GM12878 (cell line): ENCODE data around the gene RDH12. TPM values are rescaled to one million over a fixed set of nuclear protein-coding genes. Genes with fewer than 3 reads are reported as not detected.

Source experiments
- ATAC-seq: fragments of 200-7000 bp; cut with Tn5 transposase; 3 replicates; pipeline ENCODE4 v1.9.1; 2020; ENCODE audit warnings: mild to moderate bottlenecking, moderate library complexity
- BruUV-seq: library from RNA; stranded (reverse); fragments of 400-500 nt; replicated peaks from 2 replicates; lab custom pipeline; 2021; lab: Mats Ljungman, UMichigan
- CTCF ChIA-PET: fragments of 300-600 bp; sonication (Branson Sonifier 250); formaldehyde crosslinking; extraction: SDS; loops from one replicate; lab custom pipeline; 2021; ENCODE audit warnings: inconsistent platforms; lab: Yijun Ruan, JAX
- POLR2A ChIA-PET: fragments of 350-600 bp; formaldehyde crosslinking; extraction: SDS; loops from one replicate; lab custom pipeline; 2021; ENCODE audit warnings: inconsistent platforms; lab: Charles Lee
- RAD21 ChIA-PET: fragments of 300-600 bp; sonication (Branson Sonifier 250); formaldehyde crosslinking; loops from one replicate; lab custom pipeline; 2023; ENCODE audit warnings: antibody characterized with exemption; ENCODE audit not compliant: unreplicated experiment; lab: Charles Lee
- SMC1A ChIA-PET: fragments of 300-600 bp; sonication (Branson Sonifier 250); formaldehyde crosslinking; loops from one replicate; lab custom pipeline; 2023; ENCODE audit not compliant: unreplicated experiment, uncharacterized antibody; lab: Charles Lee
- DNase-seq: peaks from one replicate; pipeline ENCODE4 v3.0.0-alpha.2; 2011; ENCODE audit warnings: low read depth, low spot score
- FAIRE-seq: peaks from 3 replicates; lab custom pipeline; 2011; peaks lifted over from hg19 to GRCh38; lab: Jason Lieb, UNC
- H2AFZ ChIP-seq: 2 replicates; pipeline ENCODE4 v1.6.0; 2011; ENCODE audit warnings: low read depth, low read length, control low read depth; ENCODE audit not compliant: control insufficient read depth
- H3K27ac ChIP-seq: 2 replicates; pipeline ENCODE4 v1.5.1; 2011; ENCODE audit warnings: control low read depth; ENCODE audit not compliant: control insufficient read depth, insufficient read depth
- H3K27me3 ChIP-seq, 2 experiments: replicated peaks in 1 of 2; 2 replicates each; pipeline versions ENCODE4 v1.6.0 to v1.6.1; 2011; ENCODE audit warnings: low read length in 1 of 2; ENCODE audit not compliant: control insufficient read depth in 2 of 2, insufficient read depth in 2 of 2
- H3K36me3 ChIP-seq, 2 experiments: 2 replicates each; pipeline ENCODE4 v1.5.1; 2011; ENCODE audit warnings: low read length in 1 of 2; ENCODE audit not compliant: control insufficient read depth in 2 of 2, insufficient read depth in 2 of 2
- H3K4me1 ChIP-seq: 2 replicates; pipeline ENCODE4 v1.6.1; 2011; ENCODE audit warnings: mild to moderate bottlenecking, low read length, moderate library complexity, mixed read lengths; ENCODE audit not compliant: control insufficient read depth, insufficient read depth
- H3K4me2 ChIP-seq: 2 replicates; pipeline ENCODE4 v1.6.0; 2011; ENCODE audit warnings: control low read depth; ENCODE audit not compliant: control insufficient read depth, insufficient read depth
- H3K4me3 ChIP-seq: fragments of 200-600 bp; sonication (generic); 2 replicates; pipeline ENCODE4 v1.5.1; 2016
- H3K79me2 ChIP-seq: 2 replicates; pipeline ENCODE4 v1.6.0; 2011; ENCODE audit warnings: low read length; ENCODE audit not compliant: control insufficient read depth, insufficient read depth
- H3K9ac ChIP-seq: 2 replicates; pipeline ENCODE4 v1.8.0; 2011; ENCODE audit warnings: low read length, control low read depth, mixed read lengths; ENCODE audit not compliant: control insufficient read depth, insufficient read depth
- H3K9me3 ChIP-seq: replicated peaks from 3 replicates; pipeline ENCODE4 v1.5.1; 2011; ENCODE audit warnings: mild to moderate bottlenecking, low read length; ENCODE audit not compliant: control insufficient read depth, insufficient read depth
- H4K20me1 ChIP-seq: 2 replicates; pipeline ENCODE4 v1.6.0; 2011; ENCODE audit not compliant: control insufficient read depth, insufficient read depth
- ASH2L ChIP-seq: fragments of 300-600, 200-600 bp; sonication (generic); IDR thresholded peaks from 2 replicates; pipeline ENCODE4 v1.6.1; 2017; ENCODE audit warnings: low read depth, mild to moderate bottlenecking, borderline replicate concordance
- EZH2 ChIP-seq: IDR thresholded peaks from 2 replicates; pipeline ENCODE4 v1.6.1; 2012; ENCODE audit warnings: low read depth, mild to moderate bottlenecking, control low read depth, inconsistent platforms, low read length, borderline replicate concordance; ENCODE audit not compliant: control insufficient read depth
- IKZF1 ChIP-seq: fragments of 450-650 bp; conservative IDR thresholded peaks from 2 replicates; pipeline ENCODE4 v1.6.1; 2017; ENCODE audit warnings: antibody characterized with exemption, mild to moderate bottlenecking
- JUND ChIP-seq: IDR thresholded peaks from 2 replicates; pipeline ENCODE4 v1.6.1; 2012; ENCODE audit warnings: low read depth, mild to moderate bottlenecking, low read length, improper control_type of control experiment, moderate library complexity
- MXI1 ChIP-seq: fragments of 150-350 bp; IDR thresholded peaks from 2 replicates; pipeline ENCODE4 v1.6.1; 2011; ENCODE audit warnings: low read depth, mild to moderate bottlenecking, inconsistent platforms, low read length, improper control_type of control experiment
- POLR2AphosphoS2 ChIP-seq: IDR thresholded peaks from 2 replicates; pipeline ENCODE4 v1.6.1; 2011; ENCODE audit warnings: low read depth, mild to moderate bottlenecking, low read length, improper control_type of control experiment, moderate library complexity
- WRNIP1 ChIP-seq: IDR thresholded peaks from 2 replicates; pipeline ENCODE4 v1.6.1; 2011; ENCODE audit warnings: low read depth, low read length, improper control_type of control experiment, borderline replicate concordance
- ZNF24 ChIP-seq: fragments of 450-650 bp; IDR thresholded peaks from 2 replicates; pipeline ENCODE4 v1.6.1; 2017; ENCODE audit warnings: antibody characterized with exemption, mild to moderate bottlenecking
- ZNF274 ChIP-seq: IDR thresholded peaks from one replicate; pipeline ENCODE4 v1.8.0; 2011; ENCODE audit not compliant: insufficient read length, insufficient read depth
- ZNF622 ChIP-seq: fragments of 450-650 bp; IDR thresholded peaks from 2 replicates; pipeline ENCODE4 v1.6.1; 2017; ENCODE audit warnings: mild to moderate bottlenecking, inconsistent platforms
- WGBS: methylation state at CpG from one replicate; pipeline ENCODE4 v1.1.6; 2016; ENCODE audit warnings: low lambda C conversion rate; ENCODE audit not compliant: insufficient replicate concordance, insufficient coverage; ENCODE audit errors: missing lambda C conversion rate; 5-methylcytosine and 5-hydroxymethylcytosine counted together
- in situ Hi-C: fragments of 300-500 bp; cut with MboI; formaldehyde crosslinking; loops from 9 replicates; pipeline ENCODE4 v1.14.3; 2018; ENCODE audit warnings: mixed read lengths
- intact Hi-C: fragments of 100-400 bp; cut with micrococcal nuclease; formaldehyde crosslinking; loops from one replicate; pipeline ENCODE4 v1.14.2; 2022; ENCODE audit not compliant: unreplicated experiment
- polyA plus RNA-seq, 11 experiments: library from polyadenylated mRNA; depleted of rRNA in 4 of 11; unstranded in 6 of 11; stranded (reverse) in 5 of 11; fragments of >200 nt; fragmentation: Nextera tagmentation in 4 of 11; fragmentation: Illumina TruSeq in 1 of 11; extraction: Ambion mirVana in 4 of 11; extraction: Trizol in 1 of 11; gene quantifications; 1 replicate in 1 of 11; 2 replicates in 10 of 11; pipeline versions ENCODE4 v1.2.1 to v1.2.3, GENCODE V29; 2011 to 2016; ENCODE audit warnings: inconsistent platforms in 2 of 11, missing spikeins in 2 of 11, low read depth in 1 of 11
- total RNA-seq, 4 experiments: library from RNA; depleted of rRNA in 3 of 4; stranded (reverse); fragments of >200 nt in 3 of 4; fragmentation: Illumina TruSeq in 1 of 4; extraction: Trizol in 1 of 4; gene quantifications; 2 replicates each; pipeline versions ENCODE4 v1.2.1 to v1.2.3, GENCODE V29; 2013 to 2021
- TF ChIP-seq, protein P1 (sequence below): IDR thresholded peaks from 2 replicates; pipeline ENCODE4 v1.6.1; 2012; ENCODE audit warnings: low read depth, low read length, improper control_type of control experiment
- TF ChIP-seq, protein P2 (sequence below): IDR thresholded peaks from 2 replicates; pipeline ENCODE4 v1.6.1; 2011; ENCODE audit warnings: low read depth, mild to moderate bottlenecking, low read length, moderate library complexity, borderline replicate concordance; ENCODE audit errors: extremely low read depth
- TF ChIP-seq, protein P3 (sequence below): IDR thresholded peaks from 2 replicates; pipeline ENCODE4 v1.6.1; 2012; ENCODE audit warnings: mild to moderate bottlenecking, low read depth, low read length

The RDH12 gene
- total and polyA plus RNA-seq, 10 of the 15 experiments (the other 5 are each of a cell fraction or from before 2014, with no cell fraction given): not detected

DNA sequence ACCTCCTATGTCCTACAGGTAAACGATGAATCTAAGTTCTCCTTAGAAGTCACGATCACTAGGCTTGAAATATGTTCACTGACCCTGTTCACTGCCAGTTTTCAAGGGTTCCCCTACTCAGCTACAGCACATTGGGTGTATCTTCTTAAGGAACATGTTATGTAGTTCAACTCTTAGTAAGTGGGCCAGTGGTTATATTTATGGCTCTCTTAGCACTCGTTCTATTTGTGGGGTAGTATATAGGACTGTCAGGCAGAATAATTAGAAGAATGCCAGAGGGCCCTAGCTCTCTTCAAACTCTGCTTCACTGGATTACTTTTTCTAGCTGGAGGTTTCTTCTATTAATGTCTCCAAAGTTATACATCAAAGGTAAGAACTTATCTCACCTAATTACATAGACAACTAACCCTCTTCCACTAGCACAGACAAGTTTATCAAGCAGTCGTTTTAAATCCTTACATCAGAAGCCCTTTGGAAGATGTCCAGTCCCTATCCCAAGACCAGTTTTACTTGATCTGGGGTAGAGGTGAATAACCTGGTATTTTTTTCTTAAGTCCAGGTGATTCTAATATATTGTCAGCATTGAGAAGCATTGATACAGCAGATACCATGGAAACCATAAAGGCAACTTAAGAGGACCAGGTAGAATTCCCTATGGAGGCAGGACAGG is 75.1 kb downstream of the RDH12 start:
- Histone ChIP-seq H2AFZ (no peak overlapping the region), H3K4me3 (no peak overlapping the region), H3K36me3 (peaks cover 8 to 47% of the 10 kb centered on the region in 2 experiments)
- intact Hi-C loops: no loop called here
- SMC1A ChIA-PET: interaction anchor here (0.7 to 1.4 kb wide), 2 partner anchors 8 to 17 kb away, joined by 3 read pairs; no protein-coding TSS in a partner anchor
- BruUV-seq: no TSS peak
- POLR2A ChIA-PET: interaction anchor here (0.6 kb wide), 1 partner anchor 468 kb away, joined by 5 read pairs; no protein-coding TSS in a partner anchor
- TF ChIP-seq ZNF24 (no peak), IKZF1 (no peak), ZNF622 (no peak), JUND (no peak), POLR2AphosphoS2 (no peak), WRNIP1 (no peak), MXI1 (no peak), EZH2 (no peak), ZNF274 (no peak), ASH2L (no peak)
- TF ChIP-seq, protein P1, sequence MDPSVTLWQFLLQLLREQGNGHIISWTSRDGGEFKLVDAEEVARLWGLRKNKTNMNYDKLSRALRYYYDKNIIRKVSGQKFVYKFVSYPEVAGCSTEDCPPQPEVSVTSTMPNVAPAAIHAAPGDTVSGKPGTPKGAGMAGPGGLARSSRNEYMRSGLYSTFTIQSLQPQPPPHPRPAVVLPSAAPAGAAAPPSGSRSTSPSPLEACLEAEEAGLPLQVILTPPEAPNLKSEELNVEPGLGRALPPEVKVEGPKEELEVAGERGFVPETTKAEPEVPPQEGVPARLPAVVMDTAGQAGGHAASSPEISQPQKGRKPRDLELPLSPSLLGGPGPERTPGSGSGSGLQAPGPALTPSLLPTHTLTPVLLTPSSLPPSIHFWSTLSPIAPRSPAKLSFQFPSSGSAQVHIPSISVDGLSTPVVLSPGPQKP: no peak
- TF ChIP-seq, protein P2, sequence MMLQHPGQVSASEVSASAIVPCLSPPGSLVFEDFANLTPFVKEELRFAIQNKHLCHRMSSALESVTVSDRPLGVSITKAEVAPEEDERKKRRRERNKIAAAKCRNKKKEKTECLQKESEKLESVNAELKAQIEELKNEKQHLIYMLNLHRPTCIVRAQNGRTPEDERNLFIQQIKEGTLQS: no peak
- TF ChIP-seq, protein P3, sequence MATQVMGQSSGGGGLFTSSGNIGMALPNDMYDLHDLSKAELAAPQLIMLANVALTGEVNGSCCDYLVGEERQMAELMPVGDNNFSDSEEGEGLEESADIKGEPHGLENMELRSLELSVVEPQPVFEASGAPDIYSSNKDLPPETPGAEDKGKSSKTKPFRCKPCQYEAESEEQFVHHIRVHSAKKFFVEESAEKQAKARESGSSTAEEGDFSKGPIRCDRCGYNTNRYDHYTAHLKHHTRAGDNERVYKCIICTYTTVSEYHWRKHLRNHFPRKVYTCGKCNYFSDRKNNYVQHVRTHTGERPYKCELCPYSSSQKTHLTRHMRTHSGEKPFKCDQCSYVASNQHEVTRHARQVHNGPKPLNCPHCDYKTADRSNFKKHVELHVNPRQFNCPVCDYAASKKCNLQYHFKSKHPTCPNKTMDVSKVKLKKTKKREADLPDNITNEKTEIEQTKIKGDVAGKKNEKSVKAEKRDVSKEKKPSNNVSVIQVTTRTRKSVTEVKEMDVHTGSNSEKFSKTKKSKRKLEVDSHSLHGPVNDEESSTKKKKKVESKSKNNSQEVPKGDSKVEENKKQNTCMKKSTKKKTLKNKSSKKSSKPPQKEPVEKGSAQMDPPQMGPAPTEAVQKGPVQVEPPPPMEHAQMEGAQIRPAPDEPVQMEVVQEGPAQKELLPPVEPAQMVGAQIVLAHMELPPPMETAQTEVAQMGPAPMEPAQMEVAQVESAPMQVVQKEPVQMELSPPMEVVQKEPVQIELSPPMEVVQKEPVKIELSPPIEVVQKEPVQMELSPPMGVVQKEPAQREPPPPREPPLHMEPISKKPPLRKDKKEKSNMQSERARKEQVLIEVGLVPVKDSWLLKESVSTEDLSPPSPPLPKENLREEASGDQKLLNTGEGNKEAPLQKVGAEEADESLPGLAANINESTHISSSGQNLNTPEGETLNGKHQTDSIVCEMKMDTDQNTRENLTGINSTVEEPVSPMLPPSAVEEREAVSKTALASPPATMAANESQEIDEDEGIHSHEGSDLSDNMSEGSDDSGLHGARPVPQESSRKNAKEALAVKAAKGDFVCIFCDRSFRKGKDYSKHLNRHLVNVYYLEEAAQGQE: no peak
- TF ChIP-seq, all 136 proteins: peak for 0
- RAD21 ChIA-PET: no interaction called here
- no peak for DNase-seq
- Histone ChIP-seq H3K9ac (no peak overlapping the region), H3K9me3 (no peaks in the 10 kb centered on the region), H3K27me3 (no peaks in the 10 kb centered on the region), H3K4me2 (no peak overlapping the region), H3K4me1 (no peaks in the 10 kb centered on the region), H3K79me2 (no peaks in the 10 kb centered on the region), H3K27ac (no peak overlapping the region), H4K20me1 (no peaks in the 10 kb centered on the region)
- in situ Hi-C loops: no loop called here
- 71% methylated on average over 4 of the region's 4 CpGs for WGBS
- no peak for FAIRE-seq
- no peak for ATAC-seq
- CTCF ChIA-PET: no interaction called here
